ENCODE measurements around the gene ESF1. TPM values are rescaled to one million over a fixed set of nuclear protein-coding genes. Genes with fewer than 3 reads are reported as not detected.

The ESF1 gene
- total and polyA plus RNA-seq, 10 of the 15 experiments (the other 5 are each of a cell fraction or from before 2014, with no cell fraction given) = 9.2 to 36.2 (median 18.4) TPM

DNA sequence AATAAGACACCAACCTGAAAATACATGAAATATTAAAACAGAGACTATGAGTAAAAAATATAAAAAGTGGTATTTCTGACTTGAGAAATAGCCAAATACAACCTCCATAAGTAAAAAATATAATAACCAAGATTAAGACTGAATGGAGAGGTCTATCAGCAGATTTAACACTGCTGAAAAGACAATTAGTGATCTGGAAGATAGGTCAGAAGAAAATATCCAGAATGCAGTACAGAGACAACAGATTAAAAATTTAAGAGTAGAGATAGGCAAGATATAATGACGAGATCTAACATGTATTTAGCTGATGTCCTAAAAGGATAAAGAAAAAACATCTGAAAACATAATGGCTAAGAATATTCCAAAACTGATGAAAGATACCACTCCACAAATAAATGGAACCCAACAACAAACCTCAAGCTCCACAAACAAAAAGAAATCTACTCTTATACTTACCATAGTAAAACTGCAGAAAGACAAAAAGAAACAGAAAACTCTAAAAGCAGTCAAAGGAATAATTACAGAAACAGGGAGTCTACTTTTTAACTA is 18.8 kb downstream of the ESF1 start (continued):
- TF ChIP-seq, protein P1, sequence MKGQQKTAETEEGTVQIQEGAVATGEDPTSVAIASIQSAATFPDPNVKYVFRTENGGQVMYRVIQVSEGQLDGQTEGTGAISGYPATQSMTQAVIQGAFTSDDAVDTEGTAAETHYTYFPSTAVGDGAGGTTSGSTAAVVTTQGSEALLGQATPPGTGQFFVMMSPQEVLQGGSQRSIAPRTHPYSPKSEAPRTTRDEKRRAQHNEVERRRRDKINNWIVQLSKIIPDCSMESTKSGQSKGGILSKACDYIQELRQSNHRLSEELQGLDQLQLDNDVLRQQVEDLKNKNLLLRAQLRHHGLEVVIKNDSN (IDR thresholded peaks at IDR 0.05; ENCODE audit: borderline replicate concordance, extremely low read length, insufficient read depth, low read depth, low read length) = no peak
- TF ChIP-seq KLF5 (IDR thresholded peaks at IDR 0.05; ENCODE audit: partially characterized antibody) = peak; percentile 42
- no peak for TF ChIP-seq STAT1 (conservative IDR thresholded peaks at IDR 0.05)

- H3K79me2 ChIP-seq (ENCODE audit: control insufficient read depth, insufficient read depth, low read length) = no peaks in the 10 kb centered on the region
- no peak overlapping the region for H3K4me2 ChIP-seq (ENCODE audit: control insufficient read depth, insufficient read depth)
- no peaks in the 10 kb centered on the region for H3K4me1 ChIP-seq (ENCODE audit: control insufficient read depth, insufficient read depth, low read length)
- DNase-seq (ENCODE audit: low read depth, low spot score) (no peak), FAIRE-seq (no peak), ATAC-seq (no peak)
- in situ Hi-C loops (cut with MboI) (no loop called here), intact Hi-C loops (cut with micrococcal nuclease; ENCODE audit: unreplicated experiment) (no loop called here)
- POLR2A ChIA-PET = no interaction called here
- RAD21 ChIA-PET (ENCODE audit: unreplicated experiment) = no interaction called here
- TSS peak; percentile 2 for BruUV-seq (replicated peaks)
- H3K27ac ChIP-seq (ENCODE audit: control insufficient read depth, insufficient read depth) = no peak overlapping the region
- CTCF ChIA-PET = interaction anchor here (2.0 to 2.8 kb wide), 2 partner anchors 11 to 219 kb away, joined by 4 to 12 read pairs; no protein-coding TSS in a partner anchor
- no peak overlapping the region for H2AFZ ChIP-seq (ENCODE audit: control insufficient read depth, low read depth, low read length)
- peaks cover 15% of the 10 kb centered on the region for H3K9me3 ChIP-seq (replicated peaks; ENCODE audit: control insufficient read depth, insufficient read depth, low read length)
- TF ChIP-seq NR2C1 (IDR thresholded peaks at IDR 0.05) (no peak), HCFC1 (IDR thresholded peaks at IDR 0.05; ENCODE audit: low read length) (no peak), KLF5 (IDR thresholded peaks at IDR 0.05; ENCODE audit: partially characterized antibody) (no peak), ZBTB11 (CRISPR knock-in tag; IDR thresholded peaks at IDR 0.05) (no peak), CBX5 (IDR thresholded peaks at IDR 0.05; ENCODE audit: low read depth) (0 out of 2 replicates have a peak, but pooled peaks have one; percentile 3)
- TF ChIP-seq, protein P2, sequence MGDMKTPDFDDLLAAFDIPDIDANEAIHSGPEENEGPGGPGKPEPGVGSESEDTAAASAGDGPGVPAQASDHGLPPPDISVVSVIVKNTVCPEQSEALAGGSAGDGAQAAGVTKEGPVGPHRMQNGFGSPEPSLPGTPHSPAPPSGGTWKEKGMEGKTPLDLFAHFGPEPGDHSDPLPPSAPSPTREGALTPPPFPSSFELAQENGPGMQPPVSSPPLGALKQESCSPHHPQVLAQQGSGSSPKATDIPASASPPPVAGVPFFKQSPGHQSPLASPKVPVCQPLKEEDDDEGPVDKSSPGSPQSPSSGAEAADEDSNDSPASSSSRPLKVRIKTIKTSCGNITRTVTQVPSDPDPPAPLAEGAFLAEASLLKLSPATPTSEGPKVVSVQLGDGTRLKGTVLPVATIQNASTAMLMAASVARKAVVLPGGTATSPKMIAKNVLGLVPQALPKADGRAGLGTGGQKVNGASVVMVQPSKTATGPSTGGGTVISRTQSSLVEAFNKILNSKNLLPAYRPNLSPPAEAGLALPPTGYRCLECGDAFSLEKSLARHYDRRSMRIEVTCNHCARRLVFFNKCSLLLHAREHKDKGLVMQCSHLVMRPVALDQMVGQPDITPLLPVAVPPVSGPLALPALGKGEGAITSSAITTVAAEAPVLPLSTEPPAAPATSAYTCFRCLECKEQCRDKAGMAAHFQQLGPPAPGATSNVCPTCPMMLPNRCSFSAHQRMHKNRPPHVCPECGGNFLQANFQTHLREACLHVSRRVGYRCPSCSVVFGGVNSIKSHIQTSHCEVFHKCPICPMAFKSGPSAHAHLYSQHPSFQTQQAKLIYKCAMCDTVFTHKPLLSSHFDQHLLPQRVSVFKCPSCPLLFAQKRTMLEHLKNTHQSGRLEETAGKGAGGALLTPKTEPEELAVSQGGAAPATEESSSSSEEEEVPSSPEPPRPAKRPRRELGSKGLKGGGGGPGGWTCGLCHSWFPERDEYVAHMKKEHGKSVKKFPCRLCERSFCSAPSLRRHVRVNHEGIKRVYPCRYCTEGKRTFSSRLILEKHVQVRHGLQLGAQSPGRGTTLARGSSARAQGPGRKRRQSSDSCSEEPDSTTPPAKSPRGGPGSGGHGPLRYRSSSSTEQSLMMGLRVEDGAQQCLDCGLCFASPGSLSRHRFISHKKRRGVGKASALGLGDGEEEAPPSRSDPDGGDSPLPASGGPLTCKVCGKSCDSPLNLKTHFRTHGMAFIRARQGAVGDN (IDR thresholded peaks at IDR 0.05) = no peak
- no peaks in the 10 kb centered on the region for H3K27me3 ChIP-seq (replicated peaks in 1 of 2; ENCODE audit: control insufficient read depth in 2 of 2, insufficient read depth in 2 of 2, low read length in 1 of 2)
- no peak overlapping the region for H3K4me3 ChIP-seq
- no peak overlapping the region for H3K9ac ChIP-seq (ENCODE audit: control insufficient read depth, insufficient read depth, low read length)
- SMC1A ChIA-PET (ENCODE audit: uncharacterized antibody, unreplicated experiment) = interaction anchor here (1.1 kb wide), 1 partner anchor 13 kb away, joined by 3 read pairs; no protein-coding TSS in a partner anchor
- peaks cover 4 to 38% of the 10 kb centered on the region in 2 experiments for H3K36me3 ChIP-seq (ENCODE audit: control insufficient read depth in 2 of 2, insufficient read depth in 2 of 2, low read length in 1 of 2)
- no peaks in the 10 kb centered on the region for H4K20me1 ChIP-seq (ENCODE audit: control insufficient read depth, insufficient read depth)
These were observed 19.4 kb downstream of the ESF1 start for GRCh38 chr20:13765299-13765698.

Data from GM12878 (cell line).